Upper lobe of right lung (tissue), 1 donor: ENCODE results near the gene PPP2R5E. TPM values are rescaled to one million over a fixed set of nuclear protein-coding genes. Genes with fewer than 3 reads are reported as not detected.

ENCODE experiments used
- ATAC-seq: fragments of 200-7000 bp; cut with Tn5 transposase; one replicate; pipeline ENCODE4 v1.9.1; 2020; ENCODE audit warnings: mild to moderate bottlenecking, moderate library complexity
- DNase-seq: peaks from one replicate; pipeline ENCODE4 v3.0.0-alpha.2; 2020
- H3K27ac ChIP-seq: fragments of 200-600 bp; one replicate; pipeline ENCODE4 v1.8.0; 2022
- H3K27me3 ChIP-seq: fragments of 200-600 bp; one replicate; pipeline ENCODE4 v1.8.0; 2022; ENCODE audit warnings: mild to moderate bottlenecking
- H3K36me3 ChIP-seq: fragments of 200-600 bp; one replicate; pipeline ENCODE4 v1.8.0; 2022
- H3K4me1 ChIP-seq: fragments of 200-600 bp; one replicate; pipeline ENCODE4 v1.8.0; 2022
- H3K4me3 ChIP-seq: fragments of 200-600 bp; one replicate; pipeline ENCODE4 v1.8.0; 2022; ENCODE audit warnings: mild to moderate bottlenecking
- H3K9me3 ChIP-seq: fragments of 200-600 bp; one replicate; pipeline ENCODE4 v1.8.0; 2022
- CTCF ChIP-seq: fragments of 200-600 bp; IDR thresholded peaks from one replicate; pipeline ENCODE4 v1.8.0; 2022; ENCODE audit warnings: antibody characterized with exemption
- intact Hi-C: fragments of 100-400 bp; cut with DNase I; formaldehyde crosslinking; loops from one replicate; pipeline ENCODE4 v1.11.0; 2022
- total RNA-seq: library from RNA; stranded (reverse); fragmentation: NEBNext Ultra II Directional; extraction: Animal tissue kit (Norgen Biotek cat#: 25700); gene quantifications from one replicate; pipeline ENCODE4 v1.2.1, GENCODE V29; 2021
- donor health status: DM: no; HTN: yes; CAD: no; lungs with severe emphysema.

PPP2R5E gene
- total RNA-seq, 1 donor from 2014 or later: 46.0 TPM

GRCh38 chr14:63547798-63548335, 4.7 kb upstream of the PPP2R5E start:
- no peaks in the 10 kb centered on the region for H3K36me3 ChIP-seq
- ATAC-seq (no peak), DNase-seq (no peak)
- TF ChIP-seq CTCF: no peak
- no peak overlapping the region for H3K27ac ChIP-seq
- no peaks in the 10 kb centered on the region for H3K9me3 ChIP-seq
- no peak overlapping the region for H3K4me3 ChIP-seq
- no peaks in the 10 kb centered on the region for H3K27me3 ChIP-seq
- peaks cover 6% of the 10 kb centered on the region for H3K4me1 ChIP-seq
- intact Hi-C loops: no loop called here

GRCh38 chr14:63545431-63545830, 2.3 kb upstream of the PPP2R5E start:
- no peak for TF ChIP-seq CTCF
- Histone ChIP-seq H3K4me1 (peaks cover 18% of the 10 kb centered on the region), H3K9me3 (no peaks in the 10 kb centered on the region), H3K36me3 (no peaks in the 10 kb centered on the region), H3K27ac (no peak overlapping the region), H3K27me3 (no peaks in the 10 kb centered on the region), H3K4me3 (no peak overlapping the region)
- intact Hi-C loops: no loop called here
- DNase-seq: no peak
- no peak for ATAC-seq

- no peaks in the 10 kb centered on the region for H3K27me3 ChIP-seq
- TF ChIP-seq CTCF: peak; percentile 38
- peaks cover under 1% of the 10 kb centered on the region for H3K36me3 ChIP-seq
- H3K27ac ChIP-seq: no peak overlapping the region
- DNase-seq: no peak
- peaks cover 18% of the 10 kb centered on the region for H3K4me1 ChIP-seq
- no peaks in the 10 kb centered on the region for H3K9me3 ChIP-seq
- H3K4me3 ChIP-seq: peak overlapping the region; percentile 86
- no peak for ATAC-seq
- intact Hi-C loops: no loop called here
Measured at GRCh38 chr14:63544591-63545299, 1.6 kb upstream of the PPP2R5E start.

GRCh38 chr14:63543826-63544406, 739 bp upstream of the PPP2R5E start:
- ATAC-seq: no peak

More at GRCh38 chr14:63543826-63544406, 739 bp upstream of the PPP2R5E start:
- no peaks in the 10 kb centered on the region for H3K9me3 ChIP-seq
- no peak for DNase-seq
- H3K27me3 ChIP-seq: no peaks in the 10 kb centered on the region
- intact Hi-C loops: no loop called here
- H3K4me3 ChIP-seq: peak overlapping the region; percentile 86
- H3K27ac ChIP-seq: peak overlapping the region; percentile 84
- H3K36me3 ChIP-seq: peaks cover 9% of the 10 kb centered on the region
- TF ChIP-seq CTCF: no peak
- H3K4me1 ChIP-seq: peaks cover 18% of the 10 kb centered on the region
